Cerebellar nuclear complex (tissue), 1 donor: Measurements from ENCODE around the gene TIGD1.
"Not testable (repeated sequence)": the region's sequence is repeated elsewhere in the genome, so short reads cannot be mapped to it uniquely, and the experiment has no call there.

Source experiments
- DNase-seq, 2 experiments: peaks; one replicate each; lab custom pipeline; 2025; lab: John Stamatoyannopoulos, UW

The TIGD1 gene

DNA sequence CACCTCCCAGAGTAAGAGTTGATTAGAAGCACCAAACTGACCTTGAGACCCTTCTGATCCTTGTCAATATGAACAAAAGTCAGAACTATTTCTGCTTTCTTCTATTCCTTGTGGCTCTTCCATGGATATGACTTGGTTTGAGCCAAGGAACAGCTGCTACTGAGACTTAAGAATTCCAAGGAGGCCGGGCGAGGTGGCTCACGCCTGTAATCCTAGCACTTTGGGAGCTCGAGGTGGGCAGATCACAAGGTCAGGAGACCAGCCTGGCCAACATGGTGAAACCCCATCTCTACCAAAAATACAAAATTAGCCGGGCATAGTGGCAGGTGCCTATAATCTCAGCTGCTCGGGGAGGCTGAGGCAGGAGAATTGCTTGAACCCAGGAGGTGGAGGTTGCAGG is 20.1 kb upstream of the TIGD1 start:
- DNase-seq = not testable (repeated sequence)

DNA sequence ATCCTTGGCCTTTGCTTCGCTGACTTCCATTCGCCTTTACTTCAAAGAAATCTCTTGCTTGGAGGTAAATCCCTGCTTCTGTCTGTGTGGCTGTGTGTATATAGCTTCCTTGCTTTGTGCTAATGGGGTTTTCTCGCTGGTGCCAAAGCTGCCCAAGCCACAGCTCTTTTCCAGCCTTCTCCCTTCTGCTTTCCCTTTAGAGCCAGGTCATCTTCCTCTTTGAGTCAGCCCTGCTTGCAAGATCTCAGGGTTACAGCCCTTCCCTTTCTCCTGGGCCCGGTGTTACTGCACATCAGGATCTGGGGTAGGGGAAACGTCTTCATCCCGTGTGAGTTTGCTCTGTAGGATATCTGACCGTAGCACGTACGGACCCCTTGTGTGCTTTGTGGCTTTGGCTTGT is 19.2 kb upstream of the TIGD1 start:
- DNase-seq = no peak

DNA sequence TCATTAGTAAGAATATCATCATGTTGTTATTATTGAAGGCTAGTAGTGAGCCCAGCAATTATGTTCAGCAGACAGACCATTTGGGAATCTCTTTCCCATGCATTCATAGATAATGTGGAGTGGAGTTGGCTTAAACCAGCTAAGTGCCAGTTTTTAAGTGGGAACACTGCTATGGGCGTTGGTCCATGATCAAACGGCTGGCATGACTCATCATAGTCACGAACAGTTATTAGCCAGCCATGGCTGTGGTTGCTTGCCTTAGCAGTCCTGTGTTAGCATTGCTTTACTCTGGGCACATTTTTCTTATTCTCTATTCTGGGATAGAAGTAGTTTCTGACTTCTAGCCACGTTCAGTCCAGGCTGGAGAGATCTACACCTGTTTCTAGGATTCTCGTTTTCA is 17.8 kb upstream of the TIGD1 start:
- DNase-seq = no peak

DNA sequence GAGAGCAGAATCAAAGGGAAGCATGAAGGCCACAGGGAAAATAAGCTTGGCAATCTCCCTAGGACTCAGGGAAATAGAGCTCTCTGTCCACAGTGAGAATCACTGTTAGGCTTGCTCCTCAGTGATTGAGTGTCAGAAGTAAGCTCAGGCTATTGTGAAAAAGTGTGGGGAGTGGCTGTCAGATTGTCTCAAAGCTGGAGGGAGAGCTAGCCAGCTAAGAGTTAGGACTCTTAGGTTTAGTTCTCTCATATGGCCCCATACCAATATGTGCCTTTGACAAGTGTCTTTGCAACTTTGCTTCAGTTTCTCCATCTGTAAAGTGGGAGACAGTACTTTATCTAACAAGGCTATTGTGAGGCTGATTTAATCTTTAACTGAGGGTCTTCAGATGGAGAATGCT is 17.4 kb upstream of the TIGD1 start:
- no peak for DNase-seq

DNA sequence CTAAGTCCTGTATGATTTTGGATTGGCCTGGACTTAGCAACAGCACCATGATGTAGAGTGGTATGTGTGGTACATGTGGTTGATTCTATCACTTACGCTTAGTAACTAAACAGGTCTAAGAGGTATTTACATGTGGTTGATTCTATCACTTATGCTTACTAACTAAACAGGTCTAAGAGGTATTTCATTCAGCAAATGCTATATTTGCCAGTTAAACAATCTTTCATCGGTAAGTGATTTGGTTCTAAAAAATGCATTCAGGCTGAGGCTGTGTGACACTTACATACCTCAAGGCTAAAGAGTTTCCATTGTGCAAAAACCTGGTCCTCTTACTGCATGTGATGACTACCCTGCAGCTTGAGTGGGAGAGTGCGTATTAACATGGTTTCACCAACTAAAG is 13.2 kb upstream of the TIGD1 start:
- no peak for DNase-seq

DNA sequence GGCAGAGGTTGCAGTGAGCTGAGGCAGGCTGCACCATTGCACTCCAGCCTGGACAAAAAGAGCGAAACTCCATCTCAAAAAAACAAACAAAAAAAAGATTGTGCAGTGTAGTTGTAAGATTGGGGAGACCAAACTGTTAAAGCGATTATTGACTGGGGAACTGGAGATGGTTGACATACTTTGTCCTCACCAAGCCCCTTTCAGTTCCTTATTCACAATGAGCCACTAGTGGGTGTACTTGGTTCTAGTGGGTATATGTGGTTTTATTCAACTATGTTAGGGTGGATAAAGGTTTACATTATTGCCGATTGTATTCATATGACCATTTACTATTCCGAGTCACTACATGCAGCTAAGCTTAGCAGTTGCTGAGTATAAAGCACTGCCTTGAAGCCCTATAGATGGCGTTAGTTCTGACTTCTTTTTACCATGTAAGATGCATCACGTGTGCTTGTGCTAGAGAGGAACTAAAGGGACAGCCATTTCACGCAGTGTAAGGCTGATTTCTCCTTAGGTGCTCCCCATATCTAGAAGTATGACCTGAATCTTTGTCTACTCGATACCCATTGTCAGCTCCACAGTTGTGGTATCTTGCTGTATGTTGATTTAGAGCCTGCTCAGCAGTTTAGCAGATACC is 12.3 kb upstream of the TIGD1 start:
- no peak for DNase-seq

DNA sequence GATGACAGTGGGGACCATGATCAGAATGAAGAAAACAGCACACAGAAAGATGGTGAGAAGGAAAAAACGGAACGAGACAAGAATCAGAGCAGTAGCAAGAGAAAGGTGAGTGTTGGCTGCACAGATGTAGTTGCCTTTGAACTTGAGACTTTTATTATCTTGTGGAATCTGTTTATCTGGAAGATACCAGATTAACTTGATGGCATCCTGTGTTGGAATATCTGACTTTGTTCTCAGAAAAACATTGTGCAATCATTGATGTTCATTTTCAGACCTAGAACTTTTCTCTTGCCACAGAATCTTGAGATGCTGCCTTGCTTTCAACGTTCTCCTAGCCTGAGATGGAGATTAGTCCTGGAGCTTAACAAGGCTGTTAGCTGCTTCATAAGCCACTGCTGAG is 6.1 kb upstream of the TIGD1 start:
- no peak for DNase-seq

DNA sequence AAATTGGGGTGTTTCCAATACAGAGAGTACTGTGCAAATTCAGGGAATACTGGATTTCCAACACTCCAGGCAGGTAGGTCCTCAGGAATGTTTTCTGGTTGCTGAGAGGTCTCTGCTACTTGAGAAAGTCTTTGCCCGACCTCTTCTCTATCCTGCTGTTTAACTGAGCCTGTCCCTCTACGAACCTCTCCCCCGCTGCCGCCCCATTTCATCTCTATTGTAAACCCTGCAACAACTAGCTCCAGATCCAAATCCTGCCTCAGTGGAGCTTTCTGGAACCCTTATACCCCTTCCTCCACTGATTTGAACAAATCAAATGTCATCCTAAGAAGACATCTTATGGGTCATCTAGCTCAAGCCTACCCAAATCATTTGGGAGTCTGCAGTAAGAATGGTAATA is 1.4 kb upstream of the TIGD1 start:
- DNase-seq = no peak

DNA sequence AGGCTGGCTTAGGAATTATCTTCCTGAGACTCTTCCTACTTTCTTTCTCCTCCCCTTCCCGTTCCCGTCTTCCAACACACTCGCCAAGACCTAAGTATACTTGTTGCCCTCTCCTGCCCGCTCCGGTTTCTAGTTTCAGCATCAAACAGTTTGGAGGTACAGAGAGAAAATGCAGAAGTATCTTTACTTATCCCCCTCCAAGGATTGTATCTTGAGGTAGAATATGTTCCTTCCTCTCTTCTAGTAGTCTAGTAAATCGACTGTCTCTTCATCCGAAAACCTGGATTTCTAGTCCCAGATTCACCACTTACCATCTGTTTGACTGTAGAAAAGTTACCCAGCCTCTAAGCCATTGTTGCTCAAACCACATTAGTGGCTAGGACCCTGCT is 887 bp upstream of the TIGD1 start:
- DNase-seq = no peak

DNA sequence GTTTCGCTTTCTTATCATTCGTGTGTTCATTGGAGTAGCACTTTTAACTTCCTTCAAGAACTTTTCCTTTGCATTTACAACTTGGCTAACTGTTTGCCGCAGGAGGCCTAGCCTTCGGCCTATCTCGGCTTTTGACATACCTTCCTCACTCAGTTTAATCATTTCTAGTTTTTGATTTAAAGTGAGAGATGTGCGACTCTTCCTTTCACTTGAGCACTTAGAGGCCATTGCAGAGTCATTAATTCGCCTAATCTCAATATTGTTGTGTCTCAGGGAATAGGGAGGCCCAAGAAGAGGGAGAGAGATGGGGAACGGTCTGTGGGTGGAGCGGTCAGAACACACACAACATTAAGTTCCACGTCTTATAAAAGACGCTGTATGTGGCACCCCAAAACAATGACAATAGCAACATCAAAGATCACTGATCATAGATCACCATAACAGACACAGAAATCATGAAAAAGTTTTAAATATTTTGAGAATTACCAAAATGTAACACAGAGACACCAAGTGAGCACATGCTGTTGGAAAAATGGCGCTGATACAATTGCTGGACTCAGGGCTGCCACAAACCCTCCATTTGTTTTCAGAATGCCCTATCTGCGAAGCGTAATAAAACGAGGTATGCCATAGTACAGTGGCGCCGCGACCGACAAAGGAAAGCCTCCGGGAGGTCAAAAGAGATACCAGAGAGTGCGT is 553 bp downstream of the TIGD1 start:
- DNase-seq = no peak

DNA sequence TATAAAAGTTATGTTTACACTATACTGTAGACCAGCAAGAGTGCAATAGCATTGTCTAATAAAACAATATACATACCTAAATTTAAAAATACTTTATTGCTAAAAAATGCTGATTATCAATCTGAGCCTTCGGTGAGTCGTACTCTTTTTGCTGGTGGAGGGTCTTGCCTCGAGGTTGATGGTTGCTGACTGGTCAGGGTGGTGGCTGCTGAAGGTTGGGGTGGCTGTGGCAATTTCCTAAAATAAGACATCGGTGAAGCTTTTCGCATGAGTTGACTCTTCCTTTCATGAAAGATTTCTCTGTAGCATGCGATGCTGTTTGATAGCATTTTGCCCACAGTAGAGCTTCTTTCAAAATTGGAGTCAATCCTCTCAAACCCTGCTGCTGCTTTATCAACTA is 2.4 kb downstream of the TIGD1 start:
- DNase-seq = no peak

DNA sequence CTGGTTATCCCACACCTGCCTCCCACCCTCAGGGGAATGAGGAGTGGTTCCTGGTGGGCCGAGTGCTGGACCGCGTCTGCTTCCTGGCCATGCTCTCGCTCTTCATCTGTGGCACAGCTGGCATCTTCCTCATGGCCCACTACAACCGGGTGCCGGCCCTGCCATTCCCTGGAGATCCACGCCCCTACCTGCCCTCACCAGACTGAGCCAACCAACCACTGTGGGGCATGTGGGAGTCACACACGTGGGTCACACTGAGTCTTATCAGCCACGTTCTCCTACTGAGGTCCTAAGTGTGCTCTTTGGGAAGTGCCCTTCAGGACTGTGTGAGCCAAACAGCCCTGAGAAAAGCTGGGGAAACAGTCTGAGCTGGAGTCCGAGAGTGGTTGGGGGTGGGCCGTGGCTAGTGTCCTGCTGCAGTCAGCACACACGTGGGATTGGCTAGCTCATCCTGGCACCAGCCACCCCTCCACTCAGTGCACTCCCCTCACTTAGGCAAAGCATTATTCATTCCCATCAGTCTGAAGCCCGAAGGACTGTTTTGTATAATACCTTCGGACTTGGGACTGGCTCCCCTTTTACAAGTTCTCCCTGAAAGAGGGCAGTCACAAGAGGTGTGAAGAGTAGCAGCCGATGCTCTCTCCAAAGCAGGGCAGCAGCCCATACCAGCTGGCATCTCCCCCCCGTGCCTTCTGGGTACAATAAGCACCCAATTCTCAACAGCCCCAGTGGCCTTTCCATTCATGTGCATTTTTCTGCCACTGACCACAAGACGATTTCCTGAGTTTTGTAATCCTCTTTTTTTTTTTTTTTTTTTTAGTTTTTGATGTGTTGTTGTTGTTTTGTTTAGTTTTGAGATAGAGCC is 4.6 kb downstream of the TIGD1 start:
- DNase-seq = no peak

DNA sequence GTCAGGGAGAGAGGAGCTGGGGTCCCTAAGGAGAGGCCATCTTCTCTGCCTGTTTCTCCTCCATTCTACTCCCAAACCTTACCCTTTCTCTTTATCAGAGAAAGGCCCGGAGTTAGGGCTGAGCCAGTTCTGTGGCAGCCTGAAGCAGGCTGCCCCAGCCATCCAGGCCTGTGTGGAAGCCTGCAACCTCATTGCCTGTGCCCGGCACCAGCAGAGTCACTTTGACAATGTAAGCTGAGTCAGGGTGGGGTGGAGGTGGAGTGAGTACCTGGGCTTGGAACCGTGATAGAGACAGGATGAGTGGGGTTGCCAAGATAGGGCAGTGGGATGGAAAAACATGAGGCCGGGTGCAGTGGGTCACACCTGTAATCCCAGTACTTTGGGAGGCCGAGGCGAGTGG is 5.7 kb downstream of the TIGD1 start:
- no peak for DNase-seq

DNA sequence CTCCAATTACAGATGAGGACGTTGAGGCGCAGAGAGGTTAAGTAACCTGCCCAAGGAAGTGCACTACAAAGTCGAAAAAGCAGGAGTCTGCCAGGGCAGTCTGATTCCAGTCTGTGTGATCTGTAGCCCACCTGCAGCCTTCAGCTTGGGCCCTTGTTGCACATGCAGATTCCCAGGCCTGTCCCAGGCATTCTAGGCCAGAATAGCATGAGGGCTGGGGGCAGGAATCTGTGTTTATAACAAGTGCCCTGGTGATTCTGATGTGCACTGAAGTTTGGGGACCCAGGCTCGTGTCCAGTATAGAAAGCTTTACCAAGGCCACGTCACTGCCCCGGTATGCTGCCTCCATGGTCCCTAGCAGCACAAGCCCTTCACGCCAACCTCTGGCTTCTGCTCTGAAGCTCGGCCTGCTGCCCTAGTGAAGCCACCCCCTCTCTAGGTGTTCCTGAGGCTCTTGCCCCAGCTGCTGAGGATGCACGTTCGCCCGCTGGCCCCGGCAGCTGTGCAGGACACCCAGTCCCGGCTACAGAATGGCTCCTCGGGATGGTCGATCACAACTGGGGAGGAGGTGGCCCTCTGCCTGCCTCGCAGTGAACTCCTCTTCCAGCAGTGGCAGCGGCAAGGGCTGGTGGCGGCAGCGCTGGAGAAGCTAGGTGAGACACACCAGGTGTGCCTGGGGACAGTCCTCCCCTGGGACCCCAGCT is 6.3 kb downstream of the TIGD1 start:
- no peak for DNase-seq

DNA sequence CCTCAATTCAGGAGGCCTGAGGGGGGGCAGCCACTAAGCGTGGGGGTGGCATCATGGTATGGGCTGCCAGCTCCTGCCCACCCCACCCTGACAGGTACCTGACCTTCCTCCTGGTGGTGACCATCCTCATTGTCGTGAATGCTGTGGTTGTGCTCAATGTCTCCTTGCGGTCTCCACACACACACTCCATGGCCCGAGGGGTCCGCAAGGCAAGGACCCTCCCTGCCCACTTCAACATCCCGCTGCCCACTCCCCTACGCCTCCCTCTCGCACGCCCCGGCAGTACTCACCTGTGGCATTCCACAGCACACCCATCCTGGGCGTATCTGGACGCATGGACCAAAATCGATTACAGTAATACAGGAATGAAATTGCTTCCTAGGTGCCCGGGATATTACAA is 6.9 kb downstream of the TIGD1 start:
- no peak for DNase-seq

DNA sequence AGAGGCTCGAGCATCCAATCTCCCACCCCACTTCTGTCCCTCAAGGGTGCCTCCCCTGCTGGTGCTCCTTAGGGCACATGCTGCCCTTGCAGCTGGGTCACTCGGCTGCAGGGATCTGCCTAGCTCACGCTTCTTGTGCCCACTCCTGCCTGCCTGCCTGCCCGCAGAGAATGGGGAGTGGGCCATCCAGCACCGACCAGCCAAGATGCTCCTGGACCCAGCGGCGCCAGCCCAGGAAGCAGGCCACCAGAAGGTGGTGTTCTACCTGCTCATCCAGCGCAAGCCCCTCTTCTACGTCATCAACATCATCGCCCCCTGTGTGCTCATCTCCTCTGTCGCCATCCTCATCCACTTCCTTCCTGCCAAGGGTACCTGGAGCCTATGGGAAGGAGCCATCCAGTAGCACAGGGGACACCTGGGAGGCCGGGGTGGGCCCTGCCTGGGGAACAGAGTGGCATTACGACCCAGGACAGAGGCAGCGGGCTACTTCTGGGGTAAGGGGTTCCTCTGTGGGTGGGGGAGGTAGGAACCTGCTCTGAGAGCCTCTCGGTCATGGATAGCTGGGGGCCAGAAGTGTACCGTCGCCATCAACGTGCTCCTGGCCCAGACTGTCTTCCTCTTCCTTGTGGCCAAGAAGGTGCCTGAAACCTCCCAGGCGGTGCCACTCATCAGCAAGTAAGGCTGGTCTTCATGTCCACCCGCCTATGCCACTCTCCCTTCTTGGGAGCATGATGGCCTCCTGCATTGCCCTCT is 7.5 kb downstream of the TIGD1 start:
- no peak for DNase-seq

DNA sequence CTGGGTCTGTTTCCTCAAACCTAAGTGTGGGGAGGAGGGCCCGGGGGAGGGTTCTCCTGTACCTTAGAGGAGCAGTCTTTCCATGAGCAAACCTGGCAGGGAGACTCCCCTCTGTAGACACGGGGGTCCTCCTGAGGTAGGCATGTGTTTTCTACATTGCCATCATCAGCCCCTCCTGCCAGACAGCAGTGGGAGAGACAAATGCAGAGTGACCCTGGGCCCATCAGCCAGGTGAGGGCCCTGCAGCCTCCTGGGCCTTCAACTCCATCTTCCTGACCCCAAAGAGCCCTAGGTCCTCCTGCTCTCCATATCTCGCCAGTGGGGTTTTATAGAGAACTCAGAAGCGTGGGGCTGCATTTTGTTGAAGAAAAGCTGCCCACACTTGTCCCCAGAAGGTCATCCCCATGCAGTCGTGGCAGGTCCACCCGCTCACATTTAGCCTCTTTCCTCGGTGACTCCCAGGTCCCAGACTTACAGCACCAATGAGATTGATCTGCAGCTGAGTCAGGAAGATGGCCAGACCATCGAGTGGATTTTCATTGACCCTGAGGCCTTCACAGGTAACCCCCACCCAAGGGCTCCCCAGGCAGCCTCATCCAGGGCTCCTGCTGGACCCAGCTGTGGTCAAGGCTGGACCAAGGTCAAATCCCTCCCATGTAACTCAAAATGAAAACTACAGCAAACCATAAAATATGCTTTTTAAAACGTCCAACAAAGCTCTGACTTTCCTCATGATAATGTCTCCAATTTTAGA is 8.2 kb downstream of the TIGD1 start:
- no peak for DNase-seq

DNA sequence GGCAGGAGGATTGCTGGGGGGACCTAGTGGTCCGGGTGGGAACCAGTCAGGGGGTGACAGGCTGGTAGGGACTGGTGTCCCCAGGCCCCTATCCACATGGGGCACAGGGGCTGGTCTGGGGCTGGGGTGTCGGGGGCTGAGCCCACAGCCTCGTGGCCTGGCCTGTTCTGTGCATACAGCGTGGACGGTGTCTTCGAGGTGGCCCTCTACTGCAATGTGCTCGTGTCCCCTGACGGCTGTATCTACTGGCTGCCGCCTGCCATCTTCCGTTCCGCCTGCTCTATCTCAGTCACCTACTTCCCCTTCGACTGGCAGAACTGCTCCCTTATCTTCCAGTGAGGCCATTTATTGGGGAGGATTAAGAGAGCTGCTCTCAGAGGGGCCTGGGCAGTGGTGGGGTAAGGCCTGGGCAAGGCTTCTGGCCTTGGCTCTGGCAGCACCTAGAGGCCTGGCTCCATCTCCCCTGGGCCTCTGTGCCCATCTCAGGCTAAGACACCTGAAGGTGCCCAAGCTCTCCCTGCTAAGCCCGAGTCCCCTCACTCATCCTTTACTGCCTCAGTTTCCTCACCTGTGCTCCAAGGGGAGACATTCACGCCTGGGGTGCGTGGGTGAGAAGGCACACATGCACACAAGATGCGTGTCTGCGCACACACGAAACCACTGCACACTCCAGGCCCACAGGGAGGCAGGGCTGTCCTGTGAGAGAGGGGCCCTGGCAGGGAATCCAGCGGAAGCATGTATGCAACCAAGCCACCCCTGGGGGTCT is 9.0 kb downstream of the TIGD1 start:
- DNase-seq = no peak

DNA sequence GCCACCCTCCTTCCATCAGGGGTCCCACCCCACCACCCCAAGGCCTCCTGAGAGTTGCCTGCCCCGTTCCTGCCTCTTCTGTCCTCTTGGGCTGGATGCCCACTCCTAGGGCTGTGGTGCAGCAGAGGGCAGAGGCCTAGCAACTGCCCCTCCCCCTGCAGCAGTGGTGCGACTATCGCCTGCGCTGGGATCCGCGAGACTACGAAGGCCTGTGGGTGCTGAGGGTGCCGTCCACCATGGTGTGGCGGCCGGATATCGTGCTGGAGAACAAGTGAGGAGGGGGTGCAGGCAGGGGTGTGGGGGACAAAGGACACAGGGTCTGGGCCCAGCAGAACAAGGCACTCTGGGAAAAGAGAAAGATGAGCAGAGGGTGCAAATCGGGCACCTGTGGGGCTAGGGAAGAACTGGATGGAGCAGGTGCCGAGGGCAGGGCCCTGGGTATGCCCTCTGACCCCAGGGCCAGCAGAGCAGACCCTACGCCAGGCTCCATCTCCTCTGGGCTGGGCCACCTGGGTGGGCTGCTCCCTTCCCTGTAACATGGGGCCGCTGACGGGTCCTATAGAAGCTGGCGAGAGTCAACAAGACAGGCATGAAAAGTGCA is 9.8 kb downstream of the TIGD1 start:
- DNase-seq = no peak
